Uterus (tissue), 4 donors: ENCODE results near the gene ARID5B. TPM values are rescaled to one million over a fixed set of nuclear protein-coding genes. Genes with fewer than 3 reads are reported as not detected.
A peak's percentile ranks its signal among the peaks of the same experiment; 100 is the strongest.

Experiments
- DNase-seq, 2 donors: peaks; one replicate each; pipeline ENCODE4 v3.0.0-alpha.2; 2019 to 2020
- H3K27ac ChIP-seq, 2 donors: fragments of 200-600 bp; sonication (generic); 1 replicate in 1 of 2; 2 replicates in 1 of 2; pipeline ENCODE4 v1.5.1; 2016 to 2018
- H3K27me3 ChIP-seq, 2 donors: fragments of 200-600 bp; sonication (generic); one replicate each; pipeline ENCODE4 v1.5.1; 2018 to 2019; ENCODE audit warnings: control low read depth in 1 of 2
- H3K36me3 ChIP-seq, 2 donors: fragments of 200-600 bp; sonication (generic); one replicate each; pipeline ENCODE4 v1.5.1; 2019; ENCODE audit warnings: control low read depth in 1 of 2
- H3K4me1 ChIP-seq, 2 donors: fragments of 200-600 bp; sonication (generic); one replicate each; pipeline ENCODE4 v1.5.1; 2018 to 2019; ENCODE audit warnings: control low read depth in 1 of 2
- H3K4me3 ChIP-seq, 2 donors: fragments of 200-600 bp; sonication (generic); 1 replicate in 1 of 2; 2 replicates in 1 of 2; pipeline ENCODE4 v1.5.1; 2018 to 2019; ENCODE audit warnings: mild to moderate bottlenecking in 1 of 2
- H3K9me3 ChIP-seq, 2 donors: fragments of 200-600 bp; sonication (generic); one replicate each; pipeline ENCODE4 v1.5.1; 2019; ENCODE audit warnings: control low read depth in 1 of 2
- CTCF ChIP-seq, 4 experiments: fragments of 200-600 bp in 2 of 4; fragments of 450-650 bp in 2 of 4; sonication (generic) in 2 of 4; IDR thresholded peaks; one replicate each; pipeline ENCODE4 v1.5.1; 2016 to 2019; ENCODE audit warnings: antibody characterized with exemption in 4 of 4, mild to moderate bottlenecking in 2 of 4, moderate library complexity in 1 of 4
- POLR2A ChIP-seq, 2 donors: fragments of 450-650 bp; IDR thresholded peaks; one replicate each; pipeline ENCODE4 v1.6.1; 2016; ENCODE audit warnings: antibody characterized with exemption in 2 of 2, mild to moderate bottlenecking in 1 of 2, moderate library complexity in 1 of 2
- intact Hi-C: fragments of 100-400 bp; cut with DNase I; formaldehyde crosslinking; loops from one replicate; pipeline ENCODE4 v1.15.1; 2023; ENCODE audit warnings: low total_unique reads
- total RNA-seq, 4 donors: library from RNA; depleted of rRNA in 3 of 4; stranded (reverse); fragments of >200 nt in 3 of 4; gene quantifications; one replicate each; pipeline versions ENCODE4 v1.1.0 to v1.2.4, GENCODE V29; 2014 to 2023
- donor health status: DM: yes; HTN: yes; CAD: no.

Gene ARID5B
- total RNA-seq, 4 donors from 2014 or later = 38.7 to 64.1 (median 56.6) TPM

- Histone ChIP-seq H3K27me3 (no peaks in the 10 kb centered on the region), H3K4me3 (no peak overlapping the region), H3K9me3 (no peaks in the 10 kb centered on the region), H3K36me3 (no peaks in the 10 kb centered on the region), H3K27ac (peak overlapping the region in 1 of 2 donors; percentile 11), H3K4me1 (peaks cover 0 to 4% of the 10 kb centered on the region in 2 donors)
- DNase-seq = no peak
- intact Hi-C loops = loop anchor here (10.0 kb wide), 1 partner anchor 118 kb away; the partner anchor contains the start of gene ARID5B
- TF ChIP-seq CTCF (IDR thresholded peaks at IDR 0.05) (no peak), POLR2A (IDR thresholded peaks at IDR 0.05) (no peak)
Observed at GRCh38 chr10:62022830-62023229, 121.3 kb downstream of the ARID5B start.

GRCh38 chr10:62023329-62023728 is 121.8 kb downstream of the ARID5B start:
- Histone ChIP-seq H3K9me3 (no peaks in the 10 kb centered on the region), H3K27me3 (no peaks in the 10 kb centered on the region), H3K36me3 (no peaks in the 10 kb centered on the region), H3K27ac (peak overlapping the region in 1 of 2 donors; percentile 11), H3K4me1 (peaks cover 0 to 4% of the 10 kb centered on the region in 2 donors), H3K4me3 (no peak overlapping the region)
- DNase-seq = no peak
- intact Hi-C loops = loop anchor here (10.0 kb wide), 1 partner anchor 119 kb away; the partner anchor contains the start of gene ARID5B
- TF ChIP-seq CTCF (IDR thresholded peaks at IDR 0.05) (no peak), POLR2A (IDR thresholded peaks at IDR 0.05) (no peak)

GRCh38 chr10:62024026-62024701 is 122.7 kb downstream of the ARID5B start:
- intact Hi-C loops = loop anchor here (10.0 kb wide), 1 partner anchor 119 kb away; the partner anchor contains the start of gene ARID5B
- H3K27ac ChIP-seq = no peak overlapping the region
- DNase-seq = no peak

GRCh38 chr10:62025134-62025794 is 123.8 kb downstream of the ARID5B start:
- H3K4me1 ChIP-seq = peaks cover 0 to 4% of the 10 kb centered on the region in 2 donors
- no peaks in the 10 kb centered on the region for H3K27me3 ChIP-seq
- H3K9me3 ChIP-seq = no peaks in the 10 kb centered on the region
- no peaks in the 10 kb centered on the region for H3K36me3 ChIP-seq
- H3K4me3 ChIP-seq = no peak overlapping the region
- no peak for DNase-seq
- peak overlapping the region in 1 of 2 donors; percentile 4 for H3K27ac ChIP-seq
- intact Hi-C loops = loop anchor here (10.0 kb wide), 1 partner anchor 120 kb away; the partner anchor contains the start of gene ARID5B
- TF ChIP-seq CTCF (IDR thresholded peaks at IDR 0.05) (no peak), POLR2A (IDR thresholded peaks at IDR 0.05) (no peak)

More at GRCh38 chr10:62024026-62024701, 122.7 kb downstream of the ARID5B start:
- no peaks in the 10 kb centered on the region for H3K27me3 ChIP-seq
- H3K36me3 ChIP-seq = no peaks in the 10 kb centered on the region
- H3K4me1 ChIP-seq = peaks cover 0 to 4% of the 10 kb centered on the region in 2 donors
- TF ChIP-seq CTCF (IDR thresholded peaks at IDR 0.05) = no peak
- no peaks in the 10 kb centered on the region for H3K9me3 ChIP-seq
- H3K4me3 ChIP-seq = no peak overlapping the region
